ENCODE measurements around the gene SAMD10.

- TF ChIP-seq RAD21 (IDR thresholded peaks at IDR 0.05 in 1 of 2, conservative IDR thresholded peaks at IDR 0.05 in 1 of 2; ENCODE audit: low read depth in 2 of 2, low read length in 2 of 2) (no peak), POLR2AphosphoS5 (IDR thresholded peaks at IDR 0.05; ENCODE audit: low read depth, low read length) (no peak), CTCF (IDR thresholded peaks at IDR 0.05; ENCODE audit: control extremely low read depth in 1 of 3, insufficient read depth in 1 of 3, low read depth in 1 of 3, low read length in 3 of 3) (no peak), RNF2 (IDR thresholded peaks at IDR 0.05; ENCODE audit: borderline replicate concordance, low read depth, low read length, missing control alignments, poor library complexity, severe bottlenecking) (no peak), POLR2A (IDR thresholded peaks at IDR 0.05; ENCODE audit: control extremely low read depth in 1 of 2, low read depth in 2 of 2, low read length in 2 of 2) (no peak), KDM1A (IDR thresholded peaks at IDR 0.05; ENCODE audit: borderline replicate concordance, low read length) (no peak), SRF (IDR thresholded peaks at IDR 0.05; ENCODE audit: low read depth, low read length) (no peak), EZH2 (IDR thresholded peaks at IDR 0.05; ENCODE audit: low read depth, low read length, severe bottlenecking) (no peak), SIN3A (conservative IDR thresholded peaks at IDR 0.05 in 1 of 2, IDR thresholded peaks at IDR 0.05 in 1 of 2; ENCODE audit: low read depth in 1 of 2, low read length in 2 of 2) (no peak), YY1 (IDR thresholded peaks at IDR 0.05; ENCODE audit: low read depth, low read length) (no peak), SUZ12 (IDR thresholded peaks at IDR 0.05; ENCODE audit: low read length) (no peak)
Measured at GRCh38 chr20:63926298-63926697, 53.1 kb downstream of the SAMD10 start.

Data from H1 (cell line).